GM18861 (cell line): Measurements from ENCODE around the gene CEP85.

Experiments used
- ATAC-seq: cut with Tn5 transposase; IDR thresholded peaks from one replicate; pipeline ENCODE4 v1.9.1; 2021; ENCODE audit not compliant: unreplicated experiment

The CEP85 gene, protein sequence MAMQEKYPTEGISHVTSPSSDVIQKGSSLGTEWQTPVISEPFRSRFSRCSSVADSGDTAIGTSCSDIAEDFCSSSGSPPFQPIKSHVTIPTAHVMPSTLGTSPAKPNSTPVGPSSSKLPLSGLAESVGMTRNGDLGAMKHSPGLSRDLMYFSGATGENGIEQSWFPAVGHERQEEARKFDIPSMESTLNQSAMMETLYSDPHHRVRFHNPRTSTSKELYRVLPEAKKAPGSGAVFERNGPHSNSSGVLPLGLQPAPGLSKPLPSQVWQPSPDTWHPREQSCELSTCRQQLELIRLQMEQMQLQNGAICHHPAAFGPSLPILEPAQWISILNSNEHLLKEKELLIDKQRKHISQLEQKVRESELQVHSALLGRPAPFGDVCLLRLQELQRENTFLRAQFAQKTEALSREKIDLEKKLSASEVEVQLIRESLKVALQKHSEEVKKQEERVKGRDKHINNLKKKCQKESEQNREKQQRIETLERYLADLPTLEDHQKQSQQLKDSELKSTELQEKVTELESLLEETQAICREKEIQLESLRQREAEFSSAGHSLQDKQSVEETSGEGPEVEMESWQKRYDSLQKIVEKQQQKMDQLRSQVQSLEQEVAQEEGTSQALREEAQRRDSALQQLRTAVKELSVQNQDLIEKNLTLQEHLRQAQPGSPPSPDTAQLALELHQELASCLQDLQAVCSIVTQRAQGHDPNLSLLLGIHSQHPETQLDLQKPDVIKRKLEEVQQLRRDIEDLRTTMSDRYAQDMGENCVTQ

DNA sequence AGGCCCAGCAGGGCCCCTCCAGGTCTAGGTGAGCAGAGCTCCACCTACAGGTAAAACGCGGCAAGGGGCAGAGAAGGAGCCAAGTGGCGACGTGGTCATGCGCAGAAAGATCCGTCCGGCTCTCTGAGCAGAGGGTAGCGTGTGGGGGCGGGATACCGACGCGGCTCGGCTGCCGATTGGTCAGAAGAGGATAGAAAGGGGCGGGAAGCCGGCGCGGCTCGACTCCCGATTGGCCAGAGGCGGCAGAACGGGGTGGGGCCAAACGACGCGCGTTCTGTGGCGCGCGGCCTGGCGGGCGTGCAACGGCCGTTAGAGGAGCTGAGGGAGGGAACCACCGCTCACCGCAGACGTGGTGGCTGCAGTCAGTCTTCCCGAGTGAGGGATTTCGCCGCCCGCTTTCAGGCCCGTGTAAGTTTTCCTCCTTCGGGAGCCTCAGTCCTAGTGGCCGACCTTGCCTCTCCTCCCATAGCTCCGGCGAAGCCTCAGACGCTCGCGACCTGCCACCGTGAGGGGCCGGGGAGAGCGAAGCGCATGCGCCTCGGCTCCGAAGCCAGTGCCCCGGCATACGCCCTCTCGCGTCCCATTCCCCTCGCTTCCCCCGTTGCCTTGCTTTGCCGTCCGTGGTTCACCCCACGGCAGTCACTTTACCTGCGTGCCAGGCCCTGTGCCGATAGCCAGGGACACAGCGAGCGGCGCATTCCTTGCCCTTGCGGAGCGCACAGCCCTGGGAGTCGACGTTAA is at the start of gene CEP85:
Gene CEP85, plus strand, starts transcription at position 298 of the 741 bp plus-strand sequence. CDS start 5,584 bp downstream, outside the sequence.
- peak; percentile 81 for ATAC-seq

DNA sequence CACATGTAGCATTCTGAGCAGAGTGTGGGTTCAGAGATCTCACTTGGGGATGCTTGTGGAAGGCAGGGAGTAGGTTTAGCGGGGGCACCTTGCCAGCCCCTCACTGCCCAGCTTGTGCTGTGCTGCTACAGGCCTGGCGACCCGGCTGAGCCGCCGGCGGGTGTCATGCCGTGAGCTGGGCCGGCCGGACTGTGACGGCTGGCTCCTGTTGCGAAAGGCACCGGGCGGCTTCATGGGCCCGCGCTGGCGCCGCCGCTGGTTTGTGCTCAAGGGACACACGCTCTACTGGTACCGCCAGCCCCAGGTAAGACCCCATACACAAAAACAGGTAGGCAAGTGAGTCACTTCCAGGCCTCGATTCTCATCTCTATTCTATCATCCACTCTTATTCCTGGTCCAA is 49.1 kb upstream of the CEP85 start:
- no peak for ATAC-seq

DNA sequence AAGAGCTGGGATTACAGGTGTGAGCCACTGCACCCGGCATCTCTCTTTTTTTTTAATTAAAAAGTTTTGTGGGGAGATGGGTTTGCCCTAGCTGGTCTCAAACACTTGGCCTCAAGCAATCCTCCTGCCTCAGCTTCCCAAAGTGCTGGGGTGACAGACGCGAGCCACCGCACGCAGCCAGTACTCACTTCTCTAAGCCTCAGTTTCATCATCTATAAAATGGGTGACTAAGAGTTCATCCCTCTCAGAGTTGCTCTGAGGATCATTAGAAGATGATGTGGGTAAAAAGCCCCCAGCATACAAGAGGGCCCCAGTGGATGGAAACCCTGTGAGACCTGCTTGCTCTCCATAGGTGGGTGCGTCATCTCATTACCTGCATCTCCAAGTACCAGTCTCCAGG is 46.1 kb upstream of the CEP85 start:
- no peak for ATAC-seq

DNA sequence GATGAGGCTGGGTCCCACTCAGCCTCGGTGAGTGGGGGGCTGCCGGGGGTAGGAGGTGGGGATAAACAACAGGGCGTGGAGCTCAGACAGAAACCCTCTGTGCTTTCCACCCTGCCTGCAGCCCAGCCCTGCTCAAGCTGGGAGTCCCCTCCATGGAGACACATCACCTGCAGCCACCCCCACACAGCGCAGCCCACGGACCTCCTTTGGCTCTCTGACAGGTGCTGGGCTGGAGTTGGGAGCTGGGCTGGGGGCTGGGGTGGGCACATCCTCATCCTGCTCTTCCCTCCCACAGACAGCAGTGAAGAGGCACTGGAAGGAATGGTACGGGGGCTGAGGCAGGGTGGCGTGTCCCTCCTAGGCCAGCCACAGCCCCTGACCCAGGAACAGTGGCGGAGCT is 45.5 kb upstream of the CEP85 start:
- ATAC-seq, result no peak

DNA sequence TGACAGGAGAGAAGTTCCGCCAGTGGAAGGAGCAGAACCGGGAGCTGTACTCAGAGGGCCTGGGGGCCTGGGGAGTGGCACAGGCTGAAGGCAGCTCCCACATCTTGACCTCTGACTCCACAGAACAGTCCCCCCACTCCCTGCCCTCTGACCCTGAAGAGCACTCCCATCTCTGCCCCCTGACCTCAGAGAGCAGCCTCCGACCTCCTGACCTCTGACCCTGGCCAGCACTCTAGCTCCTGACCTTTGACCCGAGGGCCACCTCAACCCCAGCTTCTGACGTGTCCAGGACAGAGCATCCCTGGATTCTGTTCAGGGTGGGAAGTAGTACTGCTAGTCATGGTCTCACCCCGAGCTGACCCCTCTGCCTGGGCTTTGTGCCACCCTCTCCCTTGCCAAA is 44.7 kb upstream of the CEP85 start:
- ATAC-seq, result no peak

DNA sequence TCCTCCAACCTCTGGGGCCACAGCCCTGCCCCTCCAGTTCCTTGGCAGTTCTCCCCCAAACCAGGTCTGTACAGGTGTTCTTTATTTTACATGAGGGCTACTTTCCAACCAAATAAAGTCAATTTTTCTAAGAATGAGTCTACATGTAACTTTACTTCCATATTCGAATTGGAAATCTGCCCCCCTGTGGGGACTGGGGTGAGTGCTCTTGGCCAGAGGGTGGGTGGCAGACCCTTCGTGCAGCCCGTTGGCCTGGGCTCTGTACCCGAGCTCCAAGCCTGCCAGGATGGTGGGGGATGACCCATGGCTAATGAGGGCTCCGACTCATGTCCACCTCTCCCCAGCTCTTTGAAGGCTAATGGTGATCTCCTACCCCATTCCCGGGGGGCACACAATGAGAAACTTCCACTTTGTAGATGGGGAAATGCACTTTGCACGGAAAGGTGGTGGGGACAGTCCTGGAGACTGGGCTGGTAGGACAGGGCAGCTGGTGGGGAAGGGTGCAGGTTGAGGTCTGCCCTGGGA is 44.2 kb upstream of the CEP85 start:
- ATAC-seq, result no peak

DNA sequence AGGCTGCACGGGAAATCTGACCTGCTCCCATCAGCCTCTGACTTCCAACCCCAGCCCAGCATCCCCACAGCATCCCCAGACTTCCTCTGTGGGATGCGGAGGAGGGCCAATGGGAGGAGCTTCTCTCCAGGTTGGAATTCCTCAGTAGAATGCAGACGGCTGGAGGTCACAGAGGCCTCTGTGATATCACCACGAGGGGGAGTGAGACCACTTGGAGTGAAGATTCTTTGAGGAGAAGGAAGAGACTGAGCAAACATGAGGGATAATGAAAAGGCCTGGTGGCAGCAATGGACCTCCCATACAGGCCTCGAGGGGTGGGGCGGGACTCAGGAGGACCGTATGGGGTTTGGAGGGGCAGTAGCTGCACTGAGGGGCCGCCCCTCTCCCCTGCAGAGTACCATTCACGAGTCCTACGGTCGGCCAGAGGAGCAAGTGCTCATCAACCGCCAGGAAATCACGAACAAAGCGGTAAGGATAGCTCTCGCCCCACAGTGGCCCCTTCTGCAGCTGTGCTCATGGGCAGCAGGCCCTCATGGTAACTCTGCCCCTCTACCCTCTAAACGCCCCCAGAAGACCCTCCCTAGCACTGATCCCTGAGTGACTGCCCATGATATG is 43.5 kb upstream of the CEP85 start, which contains the start of gene CATSPER4:
Gene CATSPER4, plus strand, starts transcription at position 230 of the 615 bp plus-strand sequence. Its CDS starts 26 bp downstream, at position 256.
- no peak for ATAC-seq

DNA sequence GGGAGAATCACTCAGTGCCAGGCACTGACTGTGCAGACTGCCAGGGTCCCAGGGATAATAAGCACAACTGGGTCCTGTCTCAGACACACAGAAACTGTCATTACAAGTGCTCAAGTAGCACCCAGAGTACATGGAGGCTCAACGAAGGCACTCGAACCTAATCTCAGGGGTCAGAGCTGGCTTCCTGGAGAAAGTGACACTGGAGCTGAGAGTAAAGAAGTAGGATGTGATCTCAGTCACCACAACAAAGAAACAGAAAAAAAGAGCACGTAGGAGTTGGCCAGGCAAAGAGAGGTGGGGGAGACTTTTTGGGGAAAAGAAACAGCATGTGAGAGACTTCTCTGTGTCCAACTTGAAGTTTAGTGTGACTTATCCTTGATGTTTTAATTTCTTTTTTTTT is 42.3 kb upstream of the CEP85 start:
- no peak for ATAC-seq

DNA sequence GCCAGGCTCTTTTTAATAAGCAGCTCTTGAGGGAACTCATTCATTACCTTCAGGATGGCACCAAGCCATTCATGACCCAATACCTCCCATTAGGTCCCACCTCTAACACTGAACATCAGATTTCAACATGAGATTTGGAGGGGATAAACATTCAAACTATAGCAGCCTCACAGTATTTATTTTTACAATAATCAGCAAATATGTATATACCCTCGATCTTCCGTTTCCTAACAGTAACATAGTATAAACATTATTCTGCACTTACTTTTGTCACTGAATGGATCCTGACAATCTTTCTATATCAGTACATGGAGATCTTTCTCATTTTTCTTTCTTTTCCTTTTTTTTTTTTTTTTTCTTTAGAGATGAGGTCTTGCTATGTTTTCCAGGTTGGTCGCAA is 38.2 kb upstream of the CEP85 start:
- ATAC-seq, result no peak

DNA sequence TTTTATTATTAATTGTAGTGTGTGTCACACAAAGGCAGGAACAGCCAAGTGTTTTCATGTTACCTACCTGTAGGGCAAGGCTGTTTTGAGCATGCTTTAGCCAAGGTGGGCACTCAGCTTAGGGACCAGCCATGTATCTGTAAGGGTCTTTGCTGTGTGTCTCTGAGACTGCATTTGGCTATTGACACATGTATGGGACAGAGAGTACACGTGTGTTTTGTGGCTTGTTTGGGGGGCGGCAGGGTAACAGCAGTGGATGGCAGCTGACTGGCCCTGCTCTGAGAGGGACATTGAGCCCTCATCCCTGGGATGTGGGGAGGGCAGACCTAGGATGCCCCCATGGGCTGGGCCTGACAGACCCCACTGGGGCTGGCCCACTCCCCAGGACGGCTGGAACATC is 36.7 kb upstream of the CEP85 start:
- ATAC-seq, result no peak

DNA sequence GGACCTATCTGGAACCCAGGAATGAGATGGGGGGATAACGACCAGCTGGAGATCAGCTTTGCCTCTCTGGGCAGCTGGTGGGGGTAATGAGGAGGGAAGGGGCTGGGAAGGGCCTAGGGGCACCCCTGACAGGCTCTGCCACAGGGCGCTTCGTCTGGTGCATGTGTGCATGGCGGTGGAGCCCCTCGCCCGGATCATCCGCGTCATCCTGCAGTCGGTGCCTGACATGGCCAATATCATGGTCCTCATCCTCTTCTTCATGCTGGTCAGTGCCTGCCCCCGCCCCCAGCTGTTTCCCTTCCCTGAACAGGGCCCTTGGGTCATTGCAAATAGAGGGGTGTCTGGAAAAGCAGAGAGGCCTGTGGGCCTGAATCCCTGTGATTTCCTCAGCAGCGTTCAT is 36.2 kb upstream of the CEP85 start:
- ATAC-seq, result no peak

DNA sequence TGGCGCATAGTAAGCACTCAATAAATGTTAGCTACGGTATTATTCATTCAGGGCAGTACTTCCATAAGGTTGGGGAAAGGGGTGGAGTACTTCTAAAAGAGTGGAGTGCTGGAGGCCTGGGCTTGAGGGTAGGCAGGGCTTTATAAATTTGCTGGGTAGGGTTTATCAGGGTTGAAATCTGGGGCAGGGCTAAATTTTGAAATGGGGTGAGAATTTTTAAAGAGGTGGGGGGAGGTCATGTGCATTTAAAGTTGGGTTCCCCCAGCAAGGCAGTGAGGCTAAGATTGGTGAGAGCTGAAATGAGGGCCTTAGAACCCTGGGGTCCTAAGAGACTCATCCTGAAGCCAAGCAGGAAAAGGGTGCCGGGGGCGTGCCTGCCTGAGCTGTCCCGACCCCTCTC is 33.6 kb upstream of the CEP85 start:
- no peak for ATAC-seq

DNA sequence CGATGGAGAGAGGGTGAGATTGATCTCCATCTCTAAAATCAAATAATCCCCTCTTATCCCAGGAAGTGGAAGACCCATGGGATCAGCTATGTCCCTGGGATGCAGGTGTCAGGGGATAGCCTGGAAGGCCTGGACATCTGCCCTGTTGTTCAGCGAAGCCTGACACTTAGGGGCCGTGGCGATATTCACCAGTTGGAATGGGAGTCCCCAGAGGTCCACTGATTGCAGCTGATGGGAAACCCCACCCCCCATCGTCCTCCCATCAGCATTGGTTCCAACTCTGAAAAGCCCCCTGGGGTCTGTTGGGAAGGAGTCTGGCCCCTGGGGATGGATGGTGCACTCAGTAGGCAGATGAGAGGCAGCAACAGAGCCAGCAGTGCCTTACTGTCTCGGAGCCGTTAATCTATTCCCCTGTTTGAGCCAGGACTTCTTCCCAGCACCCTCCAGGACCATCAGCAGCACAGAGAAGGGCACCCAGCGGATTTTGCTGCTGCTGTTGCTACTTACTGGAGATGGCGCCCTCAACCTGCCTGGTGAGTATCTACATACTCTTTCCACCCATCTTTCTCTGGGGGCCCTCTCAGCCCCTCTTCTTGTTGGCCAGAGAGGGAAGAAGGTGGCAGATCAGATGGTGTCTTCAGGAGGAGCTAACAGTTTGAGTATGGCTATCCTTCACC is 30.2 kb upstream of the CEP85 start:
- no peak for ATAC-seq

DNA sequence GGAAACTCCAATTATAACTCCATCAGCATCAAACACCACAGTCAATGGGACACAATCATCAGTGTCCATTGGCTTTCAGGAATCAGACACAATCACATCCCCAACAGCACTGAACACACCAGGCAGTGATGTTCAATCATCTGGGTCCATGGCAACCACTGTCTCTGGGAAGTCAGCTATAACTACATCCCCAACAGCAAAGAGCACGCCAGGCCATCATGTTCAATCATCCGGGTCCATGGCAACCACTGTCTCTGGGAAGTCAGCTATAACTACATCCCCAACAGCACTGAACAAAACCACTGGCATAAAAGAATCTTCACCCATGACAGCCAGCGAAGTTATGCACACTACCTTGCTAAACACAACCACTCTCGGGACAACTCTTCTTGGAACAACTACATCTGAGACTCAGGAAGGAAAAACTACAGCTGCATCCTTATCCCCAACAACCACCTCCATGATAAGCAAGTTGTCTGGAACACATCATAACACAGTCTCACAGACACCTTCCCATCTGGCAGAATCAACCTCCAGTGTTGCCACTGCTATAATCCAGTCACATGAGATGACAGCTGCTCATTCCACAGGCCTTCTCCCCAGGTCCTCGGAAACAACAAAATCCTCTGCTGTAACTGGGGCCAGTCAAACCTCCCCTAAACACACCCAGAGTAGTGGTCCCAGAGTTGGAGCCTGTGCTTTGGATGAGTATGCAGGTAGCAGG is 23.7 kb upstream of the CEP85 start:
- ATAC-seq, result no peak

DNA sequence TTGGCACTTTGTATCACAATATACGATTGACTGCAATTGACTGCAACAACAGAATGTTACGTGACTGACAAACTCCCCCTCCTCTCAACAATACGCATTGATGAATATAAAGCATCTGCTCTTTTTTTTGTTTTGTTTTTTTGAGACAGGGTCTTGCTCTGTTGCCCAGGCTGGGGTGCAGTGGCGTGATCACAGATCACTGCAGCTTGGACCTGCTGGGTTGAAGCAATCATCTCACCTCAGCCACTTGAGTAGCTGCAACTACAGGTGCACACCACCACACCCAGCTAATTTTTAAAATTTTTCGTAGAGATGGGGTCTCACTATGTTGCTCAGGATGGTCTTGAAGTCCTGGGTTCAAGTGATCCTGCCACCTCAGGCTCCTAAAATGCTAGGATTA is 21.3 kb upstream of the CEP85 start:
- ATAC-seq, result no peak

DNA sequence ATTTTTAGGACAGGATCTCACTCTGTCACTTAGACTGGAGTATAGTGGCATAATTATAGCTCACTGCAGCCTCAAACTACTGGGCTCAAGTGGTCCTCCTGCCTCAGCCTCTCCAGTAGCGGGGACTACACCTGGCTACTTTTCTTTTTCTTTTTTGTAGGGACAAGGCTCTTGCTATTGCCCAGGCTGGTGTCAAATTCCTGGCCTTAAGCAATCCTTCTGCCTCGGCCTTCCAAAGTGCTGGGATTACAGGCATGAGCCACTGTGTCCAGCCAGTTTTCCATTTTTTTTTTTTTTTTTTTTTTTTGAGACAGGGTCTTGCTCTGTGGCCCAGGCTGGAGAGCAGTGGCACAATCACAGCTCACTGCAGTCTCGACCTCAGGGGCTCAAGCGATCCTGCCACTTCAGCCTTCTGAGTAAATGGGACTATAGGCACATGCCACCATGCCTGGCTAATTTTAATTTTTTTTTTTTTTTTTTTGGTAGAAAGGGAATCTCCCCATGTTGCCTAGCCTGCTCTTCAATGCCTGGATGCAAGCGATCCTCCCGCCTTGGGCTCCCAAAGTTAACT is 20.6 kb upstream of the CEP85 start:
- ATAC-seq, result no peak

DNA sequence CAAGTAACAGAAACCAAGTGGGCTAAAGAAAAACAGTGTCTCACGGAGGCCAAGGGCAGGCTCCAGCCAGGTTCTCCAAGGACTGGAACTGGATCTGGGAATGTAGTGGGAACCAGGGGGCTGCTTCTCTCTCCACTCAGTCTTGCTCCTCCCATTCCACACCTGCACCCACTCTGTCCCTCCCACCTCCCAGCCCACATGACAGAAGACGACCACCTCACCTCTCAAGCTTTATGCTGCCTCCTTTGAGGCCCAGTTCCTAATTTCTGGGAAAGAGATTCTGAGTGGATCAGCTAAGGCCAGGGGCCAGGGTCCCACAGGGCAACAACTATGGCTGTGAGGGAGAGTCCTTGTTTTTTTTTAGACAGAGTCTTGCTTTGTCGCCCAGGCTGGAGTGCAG is 18.8 kb upstream of the CEP85 start:
- no peak for ATAC-seq

DNA sequence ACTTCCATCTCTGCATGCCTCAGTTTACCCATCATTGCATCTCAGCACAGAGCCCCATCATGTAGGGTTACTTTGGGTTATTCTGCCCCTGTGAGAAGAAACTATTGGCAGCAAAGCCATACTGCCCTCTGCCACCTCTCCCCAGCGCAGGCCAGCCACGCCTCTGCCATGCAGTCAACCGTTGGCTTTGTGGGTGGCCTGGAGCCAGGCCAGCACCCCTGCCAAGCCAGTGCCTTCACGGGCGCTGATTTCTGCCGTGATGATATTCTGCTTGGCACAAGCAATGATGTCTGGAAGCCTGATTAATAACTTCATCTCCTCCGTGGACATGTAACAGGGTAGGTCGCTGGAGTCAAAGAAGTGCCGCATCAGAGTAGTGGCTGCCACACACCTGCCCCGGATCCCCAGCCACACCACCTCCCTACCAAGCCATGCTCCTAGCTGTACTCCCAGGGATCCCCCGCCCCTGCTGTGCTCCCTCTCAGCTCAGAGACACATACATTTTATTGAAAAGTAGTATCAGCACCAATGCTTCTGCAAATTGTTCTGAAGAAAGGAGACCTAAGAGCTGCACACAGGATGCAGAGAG is 15.0 kb upstream of the CEP85 start:
- no peak for ATAC-seq
